Measurements from ENCODE around the gene FLNB. TPM values are rescaled to one million over a fixed set of nuclear protein-coding genes. Genes with fewer than 3 reads are reported as not detected.

Gene FLNB
- total and polyA plus RNA-seq, 9 of the 15 experiments (the other 6 are each of a cell fraction or from before 2014, with no cell fraction given), result 9.4 to 48.1 (median 25.6) TPM

DNA sequence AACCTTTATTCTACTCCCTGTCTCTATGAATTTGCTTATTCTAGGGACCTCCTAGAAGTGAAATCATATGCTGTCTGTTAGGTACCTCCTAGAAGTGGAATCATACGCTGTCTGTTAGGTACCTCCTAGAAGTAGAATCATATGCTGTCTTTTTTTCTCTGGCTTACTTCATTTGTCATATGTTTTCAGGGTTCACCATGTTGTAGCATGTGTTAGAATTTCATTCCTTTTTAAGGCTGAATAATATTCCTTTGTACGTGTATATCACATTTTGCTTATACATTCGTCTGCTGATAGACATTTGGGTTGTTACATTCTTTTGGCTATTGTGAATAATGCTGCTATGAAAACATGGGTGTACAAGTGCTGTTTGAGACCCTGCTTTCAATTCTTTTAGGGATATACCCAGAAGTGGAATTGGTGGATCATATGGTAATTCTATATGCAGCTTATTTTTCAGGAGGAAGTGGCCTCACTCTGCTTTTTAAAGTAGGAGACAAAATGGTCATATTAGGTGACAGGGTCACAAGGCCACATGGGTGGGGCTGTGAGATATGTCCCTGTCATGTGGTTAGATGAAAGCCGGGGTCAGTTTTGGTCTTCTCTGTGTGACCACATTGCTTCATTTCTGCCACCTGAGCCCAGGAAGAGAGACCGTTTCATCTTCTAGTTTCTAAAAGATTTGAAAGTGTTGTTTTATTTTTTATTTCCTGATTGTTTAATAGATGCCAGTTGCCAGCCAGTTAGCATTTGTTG is 76.7 kb downstream of the FLNB start (continued):
- TF ChIP-seq, protein P1, sequence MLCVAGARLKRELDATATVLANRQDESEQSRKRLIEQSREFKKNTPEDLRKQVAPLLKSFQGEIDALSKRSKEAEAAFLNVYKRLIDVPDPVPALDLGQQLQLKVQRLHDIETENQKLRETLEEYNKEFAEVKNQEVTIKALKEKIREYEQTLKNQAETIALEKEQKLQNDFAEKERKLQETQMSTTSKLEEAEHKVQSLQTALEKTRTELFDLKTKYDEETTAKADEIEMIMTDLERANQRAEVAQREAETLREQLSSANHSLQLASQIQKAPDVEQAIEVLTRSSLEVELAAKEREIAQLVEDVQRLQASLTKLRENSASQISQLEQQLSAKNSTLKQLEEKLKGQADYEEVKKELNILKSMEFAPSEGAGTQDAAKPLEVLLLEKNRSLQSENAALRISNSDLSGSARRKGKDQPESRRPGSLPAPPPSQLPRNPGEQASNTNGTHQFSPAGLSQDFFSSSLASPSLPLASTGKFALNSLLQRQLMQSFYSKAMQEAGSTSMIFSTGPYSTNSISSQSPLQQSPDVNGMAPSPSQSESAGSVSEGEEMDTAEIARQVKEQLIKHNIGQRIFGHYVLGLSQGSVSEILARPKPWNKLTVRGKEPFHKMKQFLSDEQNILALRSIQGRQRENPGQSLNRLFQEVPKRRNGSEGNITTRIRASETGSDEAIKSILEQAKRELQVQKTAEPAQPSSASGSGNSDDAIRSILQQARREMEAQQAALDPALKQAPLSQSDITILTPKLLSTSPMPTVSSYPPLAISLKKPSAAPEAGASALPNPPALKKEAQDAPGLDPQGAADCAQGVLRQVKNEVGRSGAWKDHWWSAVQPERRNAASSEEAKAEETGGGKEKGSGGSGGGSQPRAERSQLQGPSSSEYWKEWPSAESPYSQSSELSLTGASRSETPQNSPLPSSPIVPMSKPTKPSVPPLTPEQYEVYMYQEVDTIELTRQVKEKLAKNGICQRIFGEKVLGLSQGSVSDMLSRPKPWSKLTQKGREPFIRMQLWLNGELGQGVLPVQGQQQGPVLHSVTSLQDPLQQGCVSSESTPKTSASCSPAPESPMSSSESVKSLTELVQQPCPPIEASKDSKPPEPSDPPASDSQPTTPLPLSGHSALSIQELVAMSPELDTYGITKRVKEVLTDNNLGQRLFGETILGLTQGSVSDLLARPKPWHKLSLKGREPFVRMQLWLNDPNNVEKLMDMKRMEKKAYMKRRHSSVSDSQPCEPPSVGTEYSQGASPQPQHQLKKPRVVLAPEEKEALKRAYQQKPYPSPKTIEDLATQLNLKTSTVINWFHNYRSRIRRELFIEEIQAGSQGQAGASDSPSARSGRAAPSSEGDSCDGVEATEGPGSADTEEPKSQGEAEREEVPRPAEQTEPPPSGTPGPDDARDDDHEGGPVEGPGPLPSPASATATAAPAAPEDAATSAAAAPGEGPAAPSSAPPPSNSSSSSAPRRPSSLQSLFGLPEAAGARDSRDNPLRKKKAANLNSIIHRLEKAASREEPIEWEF (CRISPR knock-in tag; IDR thresholded peaks at IDR 0.05), result no peak
- TF ChIP-seq JUND (IDR thresholded peaks at IDR 0.05; ENCODE audit: borderline replicate concordance, low read depth, low read length) (0 out of 2 replicates have a peak, but pooled peaks have one; percentile 17), JUND (tag; IDR thresholded peaks at IDR 0.05; ENCODE audit: borderline replicate concordance, low read depth, low read length) (no peak; the same call in 2 of the 3 replicates), ZNF699 (CRISPR knock-in tag; IDR thresholded peaks at IDR 0.05; ENCODE audit: insufficient replicate concordance) (no peak), FOXK2 (conservative IDR thresholded peaks at IDR 0.05 in 1 of 2, IDR thresholded peaks at IDR 0.05 in 1 of 2; ENCODE audit: low read depth in 2 of 2) (peak in 1 of 2 experiments; percentile 15; a peak in 1 of 4 replicates), SRF (CRISPR knock-in tag; IDR thresholded peaks at IDR 0.05) (peak in 1 of 2 experiments; percentile 67; a peak in 1 of 4 replicates), CBFA2T3 (IDR thresholded peaks at IDR 0.05) (peak; percentile 59), RCOR1 (IDR thresholded peaks at IDR 0.05; ENCODE audit: borderline replicate concordance in 1 of 2, low read depth in 2 of 2, low read length in 2 of 2) (peak in 1 of 2 experiments; percentile 39; a peak in 1 of 4 replicates), STAT5A (IDR thresholded peaks at IDR 0.05; ENCODE audit: borderline replicate concordance, low read length) (no peak), RB1 (IDR thresholded peaks at IDR 0.05; ENCODE audit: low read depth) (no peak), MEF2D (tag; conservative IDR thresholded peaks at IDR 0.05; ENCODE audit: low read depth) (no peak), CBFA2T2 (conservative IDR thresholded peaks at IDR 0.05) (0 out of 2 replicates have a peak, but pooled peaks have one; percentile 38), KLF10 (CRISPR knock-in tag; IDR thresholded peaks at IDR 0.05) (no peak), POLR2G (IDR thresholded peaks at IDR 0.05; ENCODE audit: low read depth, low read length) (no peak), ZNF583 (CRISPR knock-in tag; IDR thresholded peaks at IDR 0.05) (no peak), CEBPB (tag; IDR thresholded peaks at IDR 0.05) (peak; percentile 68), ZNF551 (CRISPR knock-in tag; IDR thresholded peaks at IDR 0.05) (no peak), SMARCA4 (IDR thresholded peaks at IDR 0.05) (0 out of 2 replicates have a peak, but pooled peaks have one; percentile 42)
- TF ChIP-seq, protein P2, sequence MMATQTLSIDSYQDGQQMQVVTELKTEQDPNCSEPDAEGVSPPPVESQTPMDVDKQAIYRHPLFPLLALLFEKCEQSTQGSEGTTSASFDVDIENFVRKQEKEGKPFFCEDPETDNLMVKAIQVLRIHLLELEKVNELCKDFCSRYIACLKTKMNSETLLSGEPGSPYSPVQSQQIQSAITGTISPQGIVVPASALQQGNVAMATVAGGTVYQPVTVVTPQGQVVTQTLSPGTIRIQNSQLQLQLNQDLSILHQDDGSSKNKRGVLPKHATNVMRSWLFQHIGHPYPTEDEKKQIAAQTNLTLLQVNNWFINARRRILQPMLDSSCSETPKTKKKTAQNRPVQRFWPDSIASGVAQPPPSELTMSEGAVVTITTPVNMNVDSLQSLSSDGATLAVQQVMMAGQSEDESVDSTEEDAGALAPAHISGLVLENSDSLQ (IDR thresholded peaks at IDR 0.05), result peak; percentile 62
- TF ChIP-seq, protein P3, sequence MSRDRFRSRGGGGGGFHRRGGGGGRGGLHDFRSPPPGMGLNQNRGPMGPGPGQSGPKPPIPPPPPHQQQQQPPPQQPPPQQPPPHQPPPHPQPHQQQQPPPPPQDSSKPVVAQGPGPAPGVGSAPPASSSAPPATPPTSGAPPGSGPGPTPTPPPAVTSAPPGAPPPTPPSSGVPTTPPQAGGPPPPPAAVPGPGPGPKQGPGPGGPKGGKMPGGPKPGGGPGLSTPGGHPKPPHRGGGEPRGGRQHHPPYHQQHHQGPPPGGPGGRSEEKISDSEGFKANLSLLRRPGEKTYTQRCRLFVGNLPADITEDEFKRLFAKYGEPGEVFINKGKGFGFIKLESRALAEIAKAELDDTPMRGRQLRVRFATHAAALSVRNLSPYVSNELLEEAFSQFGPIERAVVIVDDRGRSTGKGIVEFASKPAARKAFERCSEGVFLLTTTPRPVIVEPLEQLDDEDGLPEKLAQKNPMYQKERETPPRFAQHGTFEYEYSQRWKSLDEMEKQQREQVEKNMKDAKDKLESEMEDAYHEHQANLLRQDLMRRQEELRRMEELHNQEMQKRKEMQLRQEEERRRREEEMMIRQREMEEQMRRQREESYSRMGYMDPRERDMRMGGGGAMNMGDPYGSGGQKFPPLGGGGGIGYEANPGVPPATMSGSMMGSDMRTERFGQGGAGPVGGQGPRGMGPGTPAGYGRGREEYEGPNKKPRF (IDR thresholded peaks at IDR 0.05; ENCODE audit: low read depth, low read length), result no peak

Measured in K562 (cell line).